Mononuclear cell (primary cell): Measurements from ENCODE around the gene ELFN2. TPM values are rescaled to one million over a fixed set of nuclear protein-coding genes. Genes with fewer than 3 reads are reported as not detected.
"Not testable (repeated sequence)": the region's sequence is repeated elsewhere in the genome, so short reads cannot be mapped to it uniquely, and the experiment has no call there.

ENCODE experiments used
- H3K27me3 ChIP-seq: 2 replicates; pipeline ENCODE4 v1.6.0; 2011; ENCODE audit warnings: low read length, control low read depth; ENCODE audit not compliant: insufficient read depth
- H3K4me1 ChIP-seq: 2 replicates; pipeline ENCODE4 v1.5.1; 2011; ENCODE audit warnings: mild to moderate bottlenecking, low read length, control low read depth; ENCODE audit not compliant: insufficient read depth
- H3K4me3 ChIP-seq: 2 replicates; pipeline ENCODE4 v1.5.1; 2011; ENCODE audit warnings: mild to moderate bottlenecking, low read length, moderate library complexity
- H3K9me3 ChIP-seq: 2 replicates; pipeline ENCODE4 v1.5.1; 2011; ENCODE audit warnings: low read depth, mild to moderate bottlenecking, control low read depth, low read length
- total RNA-seq: library from RNA; depleted of rRNA; stranded (reverse); fragments of >200 nt; gene quantifications from one replicate; pipeline ENCODE4 v1.2.3, GENCODE V29; 2012

ELFN2 gene
- total RNA-seq, 1 donor, result under 0.01 TPM

DNA sequence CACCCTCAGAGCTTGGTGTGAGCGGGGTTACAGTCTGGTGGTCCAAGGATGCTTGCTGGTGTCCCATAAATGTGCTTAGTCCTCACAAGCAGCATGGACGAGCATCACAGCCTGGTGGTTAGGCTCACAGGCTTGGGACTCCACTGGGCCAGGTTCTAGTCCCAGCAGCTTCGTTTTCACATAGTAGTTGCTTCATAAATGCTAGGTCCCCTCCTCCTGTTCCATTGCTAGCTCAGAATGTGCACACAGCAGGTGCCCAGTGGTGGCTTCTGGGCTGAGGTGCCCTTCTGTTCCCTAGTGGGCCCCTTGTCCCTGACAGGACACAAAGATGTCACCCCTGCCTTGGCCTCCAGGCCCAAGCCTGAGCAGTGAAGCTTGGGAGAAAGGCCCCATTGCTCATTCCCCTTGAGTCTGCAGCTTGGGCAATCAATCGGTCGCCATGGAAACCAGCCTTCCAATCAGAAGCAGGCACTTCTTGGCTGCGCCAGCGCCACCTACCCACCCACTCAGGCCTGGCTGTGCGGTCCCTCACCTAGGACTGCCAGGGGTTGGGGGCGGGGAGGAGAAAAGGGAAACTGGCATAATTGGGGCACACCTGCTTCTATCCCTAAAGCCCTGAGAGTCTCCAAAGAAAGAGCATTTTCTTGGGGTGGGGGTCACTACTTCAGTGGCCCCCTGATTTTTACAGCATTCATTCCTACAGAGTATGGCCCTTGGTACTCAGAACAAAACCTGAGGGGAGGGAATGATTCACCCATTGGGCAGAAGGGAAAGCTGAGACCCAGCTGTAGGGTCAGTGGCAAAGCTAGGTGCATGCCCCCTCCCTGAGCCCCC, 96.9 kb downstream of the ELFN2 start:
- Histone ChIP-seq H3K4me1 (peaks cover 12% of the 10 kb centered on the region), H3K27me3 (peaks cover 50% of the 10 kb centered on the region), H3K9me3 (no peaks in the 10 kb centered on the region), H3K4me3 (no peak overlapping the region)

DNA sequence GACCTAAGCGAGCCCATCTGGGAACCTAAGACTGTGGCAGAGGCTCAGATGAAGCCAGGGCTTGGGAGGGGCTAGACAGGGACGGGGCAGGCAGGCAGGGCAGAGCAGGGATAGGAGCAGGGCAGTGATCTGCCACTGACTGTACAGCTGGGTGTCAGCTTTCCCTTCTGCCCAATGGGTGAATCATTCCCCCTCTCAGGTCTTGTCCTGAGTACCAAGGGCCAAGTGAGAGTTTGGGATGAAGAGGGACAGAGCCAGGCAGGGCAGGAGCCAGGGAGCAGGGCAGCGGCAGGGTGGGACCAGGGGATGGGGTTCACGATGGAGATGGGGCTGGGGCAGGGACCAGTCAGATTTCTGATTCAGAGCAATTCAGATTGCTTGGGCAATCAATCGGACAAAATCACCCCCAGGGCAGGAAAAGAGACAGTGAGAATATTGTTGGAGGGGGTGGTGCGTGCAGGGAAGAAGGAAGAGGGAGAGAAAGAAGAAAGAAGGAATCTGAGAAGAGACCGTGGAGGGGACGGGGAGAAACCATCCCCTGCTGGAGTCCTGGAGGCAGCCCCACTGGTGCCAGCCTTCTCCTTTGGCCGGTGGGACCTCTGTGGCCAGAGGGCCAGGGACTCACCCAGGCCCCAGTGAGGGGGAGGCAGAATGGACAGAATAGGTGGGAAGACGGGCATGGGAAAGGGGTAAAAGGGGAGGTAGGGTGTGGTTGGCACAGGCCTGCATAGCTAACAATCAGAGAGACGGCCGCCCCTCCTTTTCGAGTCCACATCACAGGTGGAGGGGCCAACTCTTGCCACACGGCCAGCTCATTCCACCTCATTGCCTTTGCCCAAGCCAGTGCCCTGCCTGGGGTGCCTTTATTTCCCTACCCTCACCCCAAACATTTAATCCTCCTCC, 97.8 kb downstream of the ELFN2 start:
- H3K4me3 ChIP-seq, result no peak overlapping the region
- H3K9me3 ChIP-seq, result no peaks in the 10 kb centered on the region
- peaks cover 48% of the 10 kb centered on the region for H3K27me3 ChIP-seq

DNA sequence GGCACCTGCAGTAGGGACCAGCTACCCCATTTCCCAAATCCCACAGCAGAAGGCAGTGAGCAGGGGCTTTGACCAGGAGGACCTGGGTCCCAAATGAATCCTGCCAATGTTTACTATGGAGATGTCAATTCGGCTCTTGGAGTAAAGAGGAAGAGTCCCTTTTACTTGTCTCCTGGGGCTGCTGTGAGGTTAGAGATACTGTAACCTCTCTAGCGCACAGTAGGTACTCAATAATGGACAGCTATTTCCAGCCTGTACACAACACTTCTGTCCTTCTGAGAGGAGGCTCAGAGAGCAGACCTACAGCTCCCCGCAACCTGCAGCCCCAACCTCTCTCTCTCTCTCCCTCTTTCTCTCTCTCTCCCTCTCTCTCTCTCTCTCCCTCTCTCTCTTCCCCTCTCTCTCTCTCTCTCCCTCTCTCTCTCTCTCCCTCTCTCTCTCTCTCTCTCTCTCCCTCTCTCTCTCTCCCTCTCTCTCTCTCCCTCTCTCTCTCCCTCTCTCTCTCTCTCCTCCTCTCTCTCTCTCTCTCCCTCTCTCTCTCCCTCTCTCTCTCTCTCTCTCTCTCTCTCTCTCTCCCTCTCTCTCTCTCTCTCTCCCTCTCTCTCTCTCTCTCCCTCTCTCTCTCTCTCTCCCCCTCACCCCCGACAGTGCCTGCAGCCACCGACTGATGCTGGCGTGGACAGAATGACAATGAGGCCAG, 98.6 kb downstream of the ELFN2 start:
- H3K9me3 ChIP-seq, H3K4me3 ChIP-seq, H3K4me1 ChIP-seq: not testable (repeated sequence)
- peaks cover 48% of the 10 kb centered on the region for H3K27me3 ChIP-seq

More for the DNA sequence above, 97.8 kb downstream of the ELFN2 start:
- peaks cover 11% of the 10 kb centered on the region for H3K4me1 ChIP-seq

- Histone ChIP-seq H3K4me3 (no peak overlapping the region), H3K9me3 (no peaks in the 10 kb centered on the region), H3K27me3 (peaks cover 48% of the 10 kb centered on the region), H3K4me1 (peaks cover 7% of the 10 kb centered on the region)
Observed at GRCh38 chr22:37328017-37328416, 99.3 kb downstream of the ELFN2 start.

- no peaks in the 10 kb centered on the region for H3K9me3 ChIP-seq
- H3K27me3 ChIP-seq, result peaks cover 45% of the 10 kb centered on the region
- H3K4me3 ChIP-seq, result no peak overlapping the region
- peaks cover 1% of the 10 kb centered on the region for H3K4me1 ChIP-seq
Observed at GRCh38 chr22:37326726-37327125, 100.6 kb downstream of the ELFN2 start.

GRCh38 chr22:37325039-37325395, 102.3 kb downstream of the ELFN2 start:
- no peaks in the 10 kb centered on the region for H3K9me3 ChIP-seq
- peaks cover 11% of the 10 kb centered on the region for H3K4me1 ChIP-seq
- H3K4me3 ChIP-seq, result no peak overlapping the region
- H3K27me3 ChIP-seq, result peaks cover 45% of the 10 kb centered on the region

DNA sequence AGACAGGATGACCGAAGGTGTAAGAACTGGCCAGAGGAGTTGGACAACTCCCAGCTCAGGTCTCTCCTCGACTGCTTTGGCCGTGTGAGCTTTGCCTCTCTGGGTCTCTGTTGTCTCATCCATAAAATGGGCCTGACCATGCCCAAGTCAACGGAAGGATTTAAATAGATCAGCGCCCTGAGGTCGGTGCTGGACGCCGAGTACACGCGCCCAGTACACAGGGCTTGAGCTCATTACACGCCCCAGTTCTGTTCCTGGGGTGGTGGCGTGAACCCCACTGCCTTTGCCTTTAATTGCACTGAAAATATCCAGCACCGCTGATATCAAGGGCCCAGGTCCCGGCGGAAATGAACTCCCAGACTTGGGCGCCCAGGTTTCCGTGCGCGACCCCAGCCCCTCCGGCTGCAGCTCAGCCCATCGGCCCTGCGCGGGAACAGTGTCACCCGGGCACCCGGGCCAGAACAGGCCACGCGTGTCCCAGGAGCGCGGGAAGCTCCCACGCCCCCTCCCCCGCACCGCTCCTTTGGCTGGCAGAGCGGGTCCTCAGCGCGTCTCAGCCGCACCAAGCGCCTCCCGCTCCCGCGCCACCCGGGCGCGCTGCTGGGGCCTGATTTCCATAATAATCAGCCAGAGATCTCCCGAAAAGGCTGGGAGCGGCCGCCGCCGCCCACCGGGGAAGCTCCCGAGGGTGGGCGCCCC, 102.8 kb downstream of the ELFN2 start:
- H3K9me3 ChIP-seq, result no peaks in the 10 kb centered on the region
- H3K27me3 ChIP-seq, result peaks cover 45% of the 10 kb centered on the region
- peaks cover 11% of the 10 kb centered on the region for H3K4me1 ChIP-seq
- H3K4me3 ChIP-seq, result no peak overlapping the region

DNA sequence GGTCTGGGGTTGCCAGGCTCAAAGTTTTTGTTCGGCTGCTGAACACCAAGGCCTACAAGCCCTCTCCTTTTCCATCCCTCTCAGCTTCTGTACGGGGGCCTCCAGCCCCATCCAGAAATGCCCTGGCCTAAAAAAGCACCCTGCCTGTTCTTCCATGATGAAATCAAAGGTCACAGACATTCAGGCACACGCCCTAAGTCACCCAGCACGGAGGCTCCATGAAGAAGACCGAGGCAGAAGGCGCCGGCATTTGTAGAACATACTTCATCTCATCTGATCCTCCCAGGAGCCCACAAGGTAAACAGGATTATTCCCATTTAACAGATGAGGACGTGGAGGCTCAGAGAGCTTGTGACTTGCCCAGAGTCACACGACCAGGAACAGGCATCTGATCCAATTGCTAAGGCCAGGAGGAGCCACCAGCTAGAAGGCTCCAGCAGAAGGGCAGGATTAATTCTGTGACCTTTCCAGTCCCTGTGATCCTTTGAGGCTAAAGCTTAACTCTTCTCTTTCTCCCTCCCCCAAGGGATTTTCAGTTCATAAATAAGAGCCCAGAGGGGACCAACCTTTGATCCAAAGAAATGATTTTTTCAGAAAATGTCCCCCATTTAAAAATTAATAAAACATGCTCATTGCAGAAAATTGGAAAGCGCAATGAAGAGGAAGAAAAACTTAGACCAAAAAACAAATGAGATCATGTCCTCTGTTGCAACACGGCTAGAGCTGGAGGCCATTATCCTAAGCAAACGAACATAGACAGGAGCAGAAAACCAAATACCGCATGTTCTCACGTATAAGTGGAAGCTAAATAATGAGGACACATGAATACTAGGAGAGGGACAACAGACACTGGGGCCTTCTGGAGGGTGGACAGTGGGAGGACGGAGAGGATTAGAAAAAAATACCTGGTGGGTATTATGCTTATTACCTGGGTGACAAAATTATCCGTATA, 106.3 kb downstream of the ELFN2 start:
- H3K4me3 ChIP-seq, result no peak overlapping the region
- H3K9me3 ChIP-seq, result no peaks in the 10 kb centered on the region
- H3K4me1 ChIP-seq, result peaks cover 19% of the 10 kb centered on the region
- H3K27me3 ChIP-seq, result peaks cover 32% of the 10 kb centered on the region

GRCh38 chr22:37319469-37319868, 107.8 kb downstream of the ELFN2 start:
- Histone ChIP-seq H3K27me3 (peaks cover 19% of the 10 kb centered on the region), H3K4me3 (no peak overlapping the region), H3K4me1 (peaks cover 30% of the 10 kb centered on the region), H3K9me3 (no peaks in the 10 kb centered on the region)

GRCh38 chr22:37318364-37319109, 108.7 kb downstream of the ELFN2 start:
- peaks cover 39% of the 10 kb centered on the region for H3K4me1 ChIP-seq
- no peaks in the 10 kb centered on the region for H3K9me3 ChIP-seq
- peaks cover 10% of the 10 kb centered on the region for H3K27me3 ChIP-seq
- H3K4me3 ChIP-seq, result no peak overlapping the region
